ENCODE results near the gene SLAIN1.
A peak's percentile ranks its signal among the peaks of the same experiment; 100 is the strongest.

DNA sequence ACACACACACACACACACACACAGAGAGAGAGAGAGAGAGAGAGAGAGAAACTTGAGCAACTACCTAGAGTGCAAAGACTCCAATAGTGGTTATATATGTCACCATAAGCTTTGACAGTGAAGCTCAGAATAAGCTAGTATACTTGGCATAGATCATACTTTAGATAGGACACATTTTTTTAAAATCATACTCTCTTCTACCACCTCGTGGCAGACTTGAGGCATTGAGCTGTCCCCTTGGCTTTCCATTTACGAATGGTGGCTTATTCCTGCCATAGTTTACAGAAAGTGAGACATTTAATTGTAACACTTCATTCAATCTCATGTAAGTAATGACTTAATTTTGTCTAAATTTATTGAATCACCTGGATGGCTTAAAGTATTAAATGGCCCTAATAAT is 112.9 kb downstream of the SLAIN1 start:
- TF ChIP-seq, protein P1, sequence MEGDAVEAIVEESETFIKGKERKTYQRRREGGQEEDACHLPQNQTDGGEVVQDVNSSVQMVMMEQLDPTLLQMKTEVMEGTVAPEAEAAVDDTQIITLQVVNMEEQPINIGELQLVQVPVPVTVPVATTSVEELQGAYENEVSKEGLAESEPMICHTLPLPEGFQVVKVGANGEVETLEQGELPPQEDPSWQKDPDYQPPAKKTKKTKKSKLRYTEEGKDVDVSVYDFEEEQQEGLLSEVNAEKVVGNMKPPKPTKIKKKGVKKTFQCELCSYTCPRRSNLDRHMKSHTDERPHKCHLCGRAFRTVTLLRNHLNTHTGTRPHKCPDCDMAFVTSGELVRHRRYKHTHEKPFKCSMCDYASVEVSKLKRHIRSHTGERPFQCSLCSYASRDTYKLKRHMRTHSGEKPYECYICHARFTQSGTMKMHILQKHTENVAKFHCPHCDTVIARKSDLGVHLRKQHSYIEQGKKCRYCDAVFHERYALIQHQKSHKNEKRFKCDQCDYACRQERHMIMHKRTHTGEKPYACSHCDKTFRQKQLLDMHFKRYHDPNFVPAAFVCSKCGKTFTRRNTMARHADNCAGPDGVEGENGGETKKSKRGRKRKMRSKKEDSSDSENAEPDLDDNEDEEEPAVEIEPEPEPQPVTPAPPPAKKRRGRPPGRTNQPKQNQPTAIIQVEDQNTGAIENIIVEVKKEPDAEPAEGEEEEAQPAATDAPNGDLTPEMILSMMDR (IDR thresholded peaks at IDR 0.05) = peak in 2 of 3 experiments; percentile 14 to 32
- no peak for TF ChIP-seq POLR2A (IDR thresholded peaks at IDR 0.05)
